NCI-H748 (cell line): ENCODE data around the gene KCNA5.

Source experiments
- DNase-seq: peaks from one replicate; lab custom pipeline; 2025; ENCODE audit not compliant: unreplicated experiment; lab: John Stamatoyannopoulos, UW

The KCNA5 gene

DNA sequence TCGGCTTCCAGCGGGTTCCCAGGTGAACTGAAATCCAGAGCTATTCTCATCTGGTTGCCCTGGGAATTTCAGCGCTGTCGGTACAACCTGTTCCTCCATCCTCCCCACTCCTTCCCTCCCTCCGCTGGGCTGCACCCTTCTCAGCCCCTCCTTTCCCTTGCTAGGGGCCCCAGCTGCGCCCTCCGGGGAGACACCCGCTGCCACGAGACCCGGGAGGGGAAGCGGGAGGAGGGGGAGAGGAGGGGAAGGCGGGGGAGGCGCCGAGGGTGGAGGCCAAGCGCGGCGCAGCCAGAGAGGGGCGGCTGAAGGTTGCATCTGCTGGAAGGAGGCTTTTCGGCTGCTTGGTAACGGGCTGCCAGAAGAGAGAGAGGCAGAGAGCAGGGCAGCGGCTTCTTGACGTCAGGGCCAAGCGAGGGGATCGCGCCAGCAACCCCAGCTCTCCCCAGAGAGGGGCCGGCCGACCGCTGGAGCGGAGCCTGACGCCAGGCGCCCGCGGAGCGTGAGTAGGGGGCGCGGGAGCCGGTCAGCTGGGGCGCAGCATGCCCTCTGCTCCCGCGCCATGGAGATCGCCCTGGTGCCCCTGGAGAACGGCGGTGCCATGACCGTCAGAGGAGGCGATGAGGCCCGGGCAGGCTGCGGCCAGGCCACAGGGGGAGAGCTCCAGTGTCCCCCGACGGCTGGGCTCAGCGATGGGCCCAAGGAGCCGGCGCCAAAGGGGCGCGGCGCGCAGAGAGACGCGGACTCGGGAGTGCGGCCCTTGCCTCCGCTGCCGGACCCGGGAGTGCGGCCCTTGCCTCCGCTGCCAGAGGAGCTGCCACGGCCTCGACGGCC is at the start of gene KCNA5:
Gene KCNA5 (plus strand): TSS at position 291 of the 831 bp plus-strand sequence. CDS start 269 bp downstream, at position 560.
- peak; percentile 46 for DNase-seq

DNA sequence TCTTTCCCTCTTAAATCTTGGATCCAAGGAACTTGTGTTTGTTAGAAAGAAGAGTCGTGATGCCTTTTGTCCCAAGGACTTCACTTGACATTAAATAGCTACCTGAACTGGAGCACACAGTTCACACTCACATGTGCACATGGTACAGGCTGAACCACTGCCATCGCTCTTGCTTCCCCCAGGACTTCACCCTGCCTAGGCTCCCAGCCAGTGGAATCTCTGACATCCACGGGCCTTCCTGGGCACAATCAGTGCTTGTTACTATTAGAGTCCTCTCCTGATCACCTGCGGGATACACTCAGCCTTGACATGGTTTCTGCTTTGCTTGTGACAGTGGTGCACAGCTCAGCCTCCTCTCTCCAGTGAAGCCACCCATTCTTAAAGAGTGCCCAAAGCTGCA is 49.1 kb upstream of the KCNA5 start:
- no peak for DNase-seq

DNA sequence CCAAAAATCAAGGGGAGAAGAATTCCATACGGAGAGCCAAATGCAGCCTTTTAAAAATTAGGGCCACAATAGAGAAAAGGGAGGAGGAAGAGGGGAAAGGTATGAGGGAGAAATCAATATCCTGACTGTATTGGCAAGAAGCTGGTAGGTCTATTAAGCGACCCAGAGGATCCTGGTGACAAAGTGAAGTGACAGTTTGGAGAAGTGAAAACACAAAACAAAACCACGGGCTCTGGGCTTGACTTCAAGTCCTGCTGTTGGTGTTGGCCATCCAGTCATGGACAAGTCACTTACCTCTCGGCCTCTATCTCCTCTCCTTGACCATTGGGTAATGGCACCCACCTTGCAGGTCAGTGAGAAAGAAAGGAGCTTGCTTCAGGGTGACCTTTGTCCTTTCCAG is 47.0 kb upstream of the KCNA5 start:
- DNase-seq: no peak

- no peak for DNase-seq
Measured at GRCh38 chr12:4997939-4998338, 45.7 kb upstream of the KCNA5 start.

- peak; percentile 11 for DNase-seq
Measured at GRCh38 chr12:5000204-5000603, 43.5 kb upstream of the KCNA5 start.

DNA sequence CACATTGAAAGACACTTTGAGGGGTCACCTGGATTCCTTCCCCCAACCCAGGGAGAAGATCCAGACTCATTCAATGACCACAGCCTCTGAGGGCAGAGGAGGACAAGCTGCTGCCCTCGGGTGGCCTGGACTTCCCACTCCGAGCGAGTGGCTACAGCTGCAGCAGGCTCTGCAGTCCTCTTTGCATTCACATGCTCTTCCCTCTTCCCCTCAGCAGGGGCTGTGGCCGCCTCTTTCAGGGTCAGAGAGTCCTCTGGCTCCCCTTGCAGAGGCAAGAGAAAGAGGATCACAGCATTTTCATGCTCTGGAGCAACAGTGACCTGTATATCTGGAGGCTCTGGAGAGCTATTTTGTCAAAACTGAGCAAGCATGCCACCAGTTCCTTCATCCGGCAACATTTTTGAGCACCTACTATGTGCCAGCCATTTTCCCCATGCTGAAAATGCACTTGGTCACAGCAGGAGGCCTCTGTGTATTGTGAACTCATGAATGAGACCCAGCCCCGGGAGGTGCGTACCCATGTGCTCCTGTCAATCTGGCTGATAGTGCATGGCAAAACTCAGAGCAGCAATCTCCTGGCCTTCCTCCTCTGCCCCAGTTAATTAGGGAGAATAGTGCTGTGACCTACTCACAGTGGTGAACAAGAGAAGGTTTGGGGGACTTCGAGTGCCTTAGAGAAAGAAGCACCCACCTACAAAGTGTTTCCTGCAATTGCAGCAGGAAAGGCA is 42.9 kb upstream of the KCNA5 start:
- no peak for DNase-seq

GRCh38 chr12:5003025-5003666 is 40.5 kb upstream of the KCNA5 start:
- peak; percentile 73 for DNase-seq

GRCh38 chr12:5008661-5009060 is 35.0 kb upstream of the KCNA5 start:
- no peak for DNase-seq

- DNase-seq: no peak
Measured at GRCh38 chr12:5010151-5010550, 33.5 kb upstream of the KCNA5 start.

- no peak for DNase-seq
Measured at GRCh38 chr12:5012337-5012736, 31.3 kb upstream of the KCNA5 start.

DNA sequence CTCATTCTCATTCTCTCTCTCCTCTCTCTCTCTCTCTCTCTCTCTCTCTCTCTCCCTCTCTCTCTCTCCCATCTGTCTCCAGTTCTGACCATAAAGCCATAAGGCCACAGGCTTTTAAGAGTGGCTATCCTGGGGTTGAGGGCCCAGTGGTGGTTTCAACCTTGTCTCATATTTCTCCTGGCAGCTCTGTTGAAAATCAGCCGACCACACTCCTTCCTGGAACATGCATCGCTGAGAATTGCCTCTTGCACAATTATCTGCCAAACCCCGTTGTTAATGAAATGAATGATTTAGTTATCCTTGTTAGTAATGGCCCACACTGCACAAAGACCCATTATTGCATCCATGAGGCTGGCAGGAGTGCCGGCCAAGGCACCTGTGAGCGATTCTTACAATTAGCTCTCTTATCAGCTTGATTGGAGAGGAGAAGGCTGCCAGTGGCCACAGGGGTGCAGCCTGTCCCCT is 30.4 kb upstream of the KCNA5 start:
- no peak for DNase-seq

DNA sequence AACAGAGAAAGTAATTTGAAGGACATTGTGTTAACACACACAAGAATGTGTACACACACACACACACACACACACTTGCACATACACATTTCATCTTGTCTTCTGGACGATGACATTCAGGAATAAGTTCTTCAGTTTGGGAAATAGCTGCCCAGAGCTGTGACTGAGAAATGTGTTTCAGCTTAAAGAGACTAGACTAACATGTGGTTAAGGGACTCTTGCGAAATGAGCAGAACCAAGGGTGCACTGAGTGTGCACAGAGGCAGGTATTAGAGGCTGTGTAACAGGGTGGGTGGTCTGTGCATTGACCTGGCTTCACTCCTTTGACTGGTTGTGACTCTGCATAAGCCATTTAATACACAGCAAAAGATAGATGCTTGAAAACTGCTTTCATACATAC is 29.4 kb upstream of the KCNA5 start:
- no peak for DNase-seq

GRCh38 chr12:5015711-5016492 is 27.8 kb upstream of the KCNA5 start:
- DNase-seq: no peak

GRCh38 chr12:5016526-5016925 is 27.2 kb upstream of the KCNA5 start:
- no peak for DNase-seq

DNA sequence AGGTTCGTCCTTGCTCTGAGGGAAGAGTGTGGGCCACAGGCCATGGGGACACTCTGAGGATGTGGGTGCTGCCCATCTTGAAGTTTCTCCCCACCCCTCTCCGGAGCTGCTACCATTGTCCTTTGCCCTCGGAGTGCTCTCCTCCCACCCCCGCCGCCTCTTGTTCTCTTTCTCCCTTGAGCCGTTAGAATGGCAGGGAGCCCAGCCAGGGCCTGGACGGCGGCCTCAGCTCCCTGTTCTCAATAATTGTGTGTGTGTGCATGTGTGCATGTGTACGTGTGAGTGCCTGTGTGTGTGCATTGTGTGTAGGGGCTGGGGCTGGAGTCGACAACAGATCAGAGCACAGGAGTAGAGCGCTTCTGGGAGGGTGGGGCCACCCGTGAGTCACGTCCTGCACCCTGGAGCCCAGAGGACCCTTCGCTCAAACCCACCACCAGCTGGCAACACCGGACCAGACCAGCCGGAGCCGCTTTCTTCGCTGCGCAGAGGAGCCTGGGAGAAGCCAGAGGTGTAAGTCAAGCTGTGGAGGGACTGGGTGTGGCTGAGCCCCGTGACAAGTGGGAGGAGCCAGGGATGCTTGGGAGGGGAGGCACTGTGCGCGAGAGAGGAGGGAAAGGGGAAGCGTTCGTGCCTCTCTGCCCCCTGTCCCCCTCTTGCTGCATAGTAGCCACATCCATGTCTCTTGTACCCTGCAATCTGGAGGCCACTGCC is 25.9 kb upstream of the KCNA5 start:
- DNase-seq: no peak

DNA sequence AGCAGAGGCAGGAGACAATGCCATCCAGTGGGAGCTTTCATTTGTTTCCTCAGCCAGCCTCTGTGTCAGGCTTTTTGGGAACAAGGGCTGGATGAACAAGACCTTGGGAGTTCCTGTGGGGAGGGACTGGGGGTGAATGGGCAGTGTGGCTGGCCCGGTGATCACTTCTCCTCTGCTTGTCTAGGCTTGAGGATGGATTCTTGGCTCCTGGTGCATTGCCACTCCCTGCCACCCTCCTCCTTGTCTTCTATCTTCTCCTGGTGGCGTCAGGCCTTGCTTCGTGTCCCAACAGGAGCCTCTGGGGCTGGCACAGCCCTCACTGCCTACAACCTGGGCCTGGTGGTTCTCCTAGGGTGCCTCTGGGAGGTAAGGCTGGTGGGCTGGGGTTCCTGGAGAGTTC is 25.0 kb upstream of the KCNA5 start:
- DNase-seq: no peak

DNA sequence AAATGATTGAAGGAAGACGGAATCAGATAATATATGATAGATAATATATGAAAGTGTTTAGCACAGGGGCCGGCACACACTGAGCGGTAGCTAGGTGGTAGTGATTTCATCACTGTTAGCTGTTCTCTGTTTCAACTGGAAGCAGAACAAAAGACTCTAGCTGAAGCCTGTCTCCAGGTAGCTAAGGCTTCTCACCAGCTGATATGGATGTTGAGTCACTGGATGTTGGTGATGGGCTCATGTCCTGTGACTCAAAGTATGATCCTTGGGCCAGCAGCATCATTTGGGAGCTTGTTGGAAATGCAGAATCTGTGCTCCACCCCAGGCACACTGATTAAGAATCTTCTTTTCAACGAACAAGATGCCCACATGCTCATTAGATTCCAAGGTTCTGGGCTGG is 21.7 kb upstream of the KCNA5 start:
- no peak for DNase-seq

GRCh38 chr12:5022465-5023061 is 21.1 kb upstream of the KCNA5 start:
- DNase-seq: peak; percentile 55

DNA sequence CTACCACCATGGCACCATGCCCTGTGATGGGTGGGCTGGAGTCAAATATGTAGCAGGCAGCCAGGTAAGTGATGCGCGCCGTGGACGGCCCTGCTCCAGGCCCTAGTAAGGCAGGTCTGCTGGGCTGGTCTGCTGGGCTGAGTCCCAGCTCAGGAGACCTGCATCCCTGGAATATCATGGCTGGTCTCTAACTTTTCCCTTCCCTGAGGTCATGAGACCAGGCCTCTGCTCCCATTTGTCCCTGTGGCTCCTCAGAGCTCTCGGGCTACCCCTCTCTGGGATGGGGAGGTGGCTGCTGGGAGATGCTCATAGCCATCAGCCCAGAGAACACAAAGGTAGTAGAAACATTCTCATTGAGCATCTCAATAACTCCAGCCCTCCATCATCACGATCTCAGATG is 19.8 kb upstream of the KCNA5 start:
- no peak for DNase-seq

DNA sequence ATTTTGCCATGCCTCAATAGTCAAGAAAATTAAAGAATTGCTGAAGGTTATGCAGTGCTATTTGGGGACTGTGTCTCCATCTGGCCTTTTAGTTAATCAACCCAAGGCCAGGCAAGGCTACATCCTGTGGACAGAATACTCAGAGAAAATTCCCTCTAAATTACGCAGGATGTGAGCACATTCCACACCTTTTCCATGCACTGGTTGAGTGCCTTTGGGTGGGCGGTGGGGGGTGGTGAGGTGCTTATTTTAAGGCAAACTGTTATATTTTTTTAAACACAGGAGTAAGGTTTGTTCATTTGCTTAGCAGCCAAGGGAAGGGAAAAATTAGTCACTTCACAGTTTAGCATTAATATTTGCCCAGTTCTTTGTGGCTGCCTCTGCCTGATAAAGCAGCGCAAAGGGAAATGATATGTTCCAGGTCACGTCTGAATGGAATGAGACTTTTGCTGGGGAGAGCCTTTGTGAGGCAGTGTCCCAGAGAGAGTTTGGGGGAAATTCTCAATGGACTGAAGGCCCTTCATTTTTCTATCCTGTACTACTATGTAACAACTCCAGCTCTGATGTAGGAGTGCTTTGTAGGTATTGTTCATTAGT is 17.2 kb upstream of the KCNA5 start:
- no peak for DNase-seq
